HepG2 (cell line): Measurements from ENCODE around the gene CTNNA2.

ENCODE experiments used
- BRF2 ChIP-seq: sonication (generic); formaldehyde crosslinking; IDR thresholded peaks from 2 replicates; pipeline ENCODE4 v1.8.1; 2022; ENCODE audit warnings: mild to moderate bottlenecking, missing genetic modification reagents
- CTCF ChIP-seq: sonication (generic); formaldehyde crosslinking; IDR thresholded peaks from 2 replicates; pipeline ENCODE4 v1.5.0; 2020; ENCODE audit warnings: mild to moderate bottlenecking, missing genetic modification reagents, moderate library complexity
- FOXP1 ChIP-seq, 2 experiments: fragments of 450-650 bp in 1 of 2; IDR thresholded peaks; 2 replicates each; pipeline ENCODE4 v1.6.1; 2017 to 2018; ENCODE audit warnings: antibody characterized with exemption in 1 of 2
- NFAT5 ChIP-seq: sonication (generic); formaldehyde crosslinking; IDR thresholded peaks from 2 replicates; pipeline ENCODE4 v1.4.0; 2020; ENCODE audit warnings: missing genetic modification reagents
- PHF8 ChIP-seq: sonication (generic); formaldehyde crosslinking; IDR thresholded peaks from 2 replicates; pipeline ENCODE4 v1.5.0; 2020; ENCODE audit warnings: missing genetic modification reagents
- POLR2AphosphoS5 ChIP-seq: IDR thresholded peaks from 2 replicates; pipeline ENCODE4 v1.6.1; 2012; ENCODE audit warnings: low read depth, low read length
- SIN3B ChIP-seq: fragments of 150-350 bp; IDR thresholded peaks from 2 replicates; pipeline ENCODE4 v1.6.1; 2014; ENCODE audit warnings: low read length
- YY1 ChIP-seq: IDR thresholded peaks from 2 replicates; pipeline ENCODE4 v1.6.1; 2011; ENCODE audit warnings: low read length, low read depth, moderate library complexity, mild to moderate bottlenecking; ENCODE audit not compliant: insufficient read depth, insufficient replicate concordance
- ZBTB20 ChIP-seq: sonication (generic); formaldehyde crosslinking; IDR thresholded peaks from 2 replicates; pipeline ENCODE4 v1.8.1; 2023; ENCODE audit warnings: missing genetic modification reagents, low read depth, mild to moderate bottlenecking, borderline replicate concordance

GRCh38 chr2:79966369-79966768, 453.5 kb downstream of the CTNNA2 start:
- TF ChIP-seq BRF2 (no peak), FOXP1 (IDR thresholded peaks at IDR 0.05) (no peak), FOXP1 (CRISPR knock-in tag; IDR thresholded peaks at IDR 0.05) (no peak), POLR2AphosphoS5 (no peak), ZBTB20 (CRISPR knock-in tag) (no peak), PHF8 (no peak), SIN3B (no peak), CTCF (CRISPR knock-in tag) (no peak), NFAT5 (no peak), YY1 (no peak)
